HepG2 (cell line): ENCODE measurements around the gene KLHL11. TPM values are rescaled to one million over a fixed set of nuclear protein-coding genes. Genes with fewer than 3 reads are reported as not detected.

ENCODE experiments used
- ARHGAP35 ChIP-seq: sonication (generic); formaldehyde crosslinking; IDR thresholded peaks from 2 replicates; pipeline ENCODE4 v1.9.0; 2022; ENCODE audit warnings: mild to moderate bottlenecking, inconsistent platforms, moderate library complexity, missing genetic modification reagents, borderline replicate concordance
- DBP ChIP-seq: sonication (generic); formaldehyde crosslinking; IDR thresholded peaks from 2 replicates; pipeline ENCODE4 v1.4.0; 2020; ENCODE audit warnings: missing genetic modification reagents; ENCODE audit errors: not compliant biosample characterization
- ERF ChIP-seq: IDR thresholded peaks from 2 replicates; pipeline ENCODE4 v1.6.1; 2018; ENCODE audit warnings: missing biosample characterization, missing genetic modification reagents
- HES4 ChIP-seq: sonication (generic); formaldehyde crosslinking; IDR thresholded peaks from 2 replicates; pipeline ENCODE4 v1.9.0; 2021; ENCODE audit warnings: mild to moderate bottlenecking, missing genetic modification reagents, borderline replicate concordance
- JUN ChIP-seq: sonication (generic); formaldehyde crosslinking; IDR thresholded peaks from 2 replicates; pipeline ENCODE4 v1.4.0; 2020; ENCODE audit warnings: mild to moderate bottlenecking, missing genetic modification reagents
- MIXL1 ChIP-seq: IDR thresholded peaks from 2 replicates; pipeline ENCODE4 v1.6.1; 2016
- NR2F6 ChIP-seq, 2 experiments: IDR thresholded peaks; 2 replicates each; pipeline ENCODE4 v1.6.1; 2016; ENCODE audit warnings: antibody characterized with exemption in 1 of 2, mild to moderate bottlenecking in 1 of 2
- PAF1 ChIP-seq: IDR thresholded peaks from 2 replicates; pipeline ENCODE4 v1.6.1; 2016; ENCODE audit warnings: missing genetic modification reagents, missing compliant biosample characterization
- PBX3 ChIP-seq: sonication (generic); formaldehyde crosslinking; IDR thresholded peaks from 2 replicates; pipeline ENCODE4 v1.8.1; 2023; ENCODE audit warnings: missing genetic modification reagents, inconsistent platforms, borderline replicate concordance
- PHF21A ChIP-seq: sonication (generic); formaldehyde crosslinking; IDR thresholded peaks from 2 replicates; pipeline ENCODE4 v1.5.0; 2020; ENCODE audit warnings: mild to moderate bottlenecking, missing genetic modification reagents
- PRMT3 ChIP-seq: sonication (generic); formaldehyde crosslinking; IDR thresholded peaks from 2 replicates; pipeline ENCODE4 v1.8.1; 2022; ENCODE audit warnings: low read depth, mild to moderate bottlenecking, moderate library complexity, missing genetic modification reagents, borderline replicate concordance
- RARG ChIP-seq: sonication (generic); formaldehyde crosslinking; IDR thresholded peaks from 2 replicates; pipeline ENCODE4 v1.4.0; 2020; ENCODE audit warnings: low read depth, mild to moderate bottlenecking, missing genetic modification reagents
- REL ChIP-seq: sonication (generic); formaldehyde crosslinking; conservative IDR thresholded peaks from 2 replicates; pipeline ENCODE4 v1.8.0; 2022; ENCODE audit warnings: mild to moderate bottlenecking, missing genetic modification reagents, moderate library complexity
- SMYD3 ChIP-seq: sonication (generic); formaldehyde crosslinking; IDR thresholded peaks from 2 replicates; pipeline ENCODE4 v1.8.1; 2023; ENCODE audit warnings: mild to moderate bottlenecking, missing genetic modification reagents
- ZBED4 ChIP-seq: sonication (generic); formaldehyde crosslinking; IDR thresholded peaks from 2 replicates; pipeline ENCODE4 v1.4.0; 2020; ENCODE audit warnings: missing genetic modification reagents, borderline replicate concordance
- ZBTB7A ChIP-seq: sonication (generic); formaldehyde crosslinking; IDR thresholded peaks from 2 replicates; pipeline ENCODE4 v1.8.0; 2022; ENCODE audit warnings: mild to moderate bottlenecking, missing genetic modification reagents
- ZC3H13 ChIP-seq: sonication (generic); formaldehyde crosslinking; IDR thresholded peaks from 2 replicates; pipeline ENCODE4 v1.8.1; 2023; ENCODE audit warnings: mild to moderate bottlenecking, missing genetic modification reagents, moderate library complexity
- ZFP37 ChIP-seq: sonication (generic); formaldehyde crosslinking; IDR thresholded peaks from 2 replicates; pipeline ENCODE4 v1.4.0; 2020; ENCODE audit warnings: missing genetic modification reagents, borderline replicate concordance
- ZKSCAN5 ChIP-seq: sonication (generic); formaldehyde crosslinking; IDR thresholded peaks from 2 replicates; pipeline ENCODE4 v1.5.1; 2020; ENCODE audit warnings: mild to moderate bottlenecking, missing genetic modification reagents
- ZNF281 ChIP-seq: sonication (generic); formaldehyde crosslinking; IDR thresholded peaks from 2 replicates; pipeline ENCODE4 v1.4.0; 2020; ENCODE audit warnings: missing genetic modification reagents, borderline replicate concordance
- ZNF644 ChIP-seq: IDR thresholded peaks from 2 replicates; pipeline ENCODE4 v1.6.1; 2016; ENCODE audit warnings: low read depth
- polyA plus RNA-seq, 8 experiments: library from polyadenylated mRNA; depleted of rRNA in 3 of 8; stranded (reverse) in 7 of 8; unstranded in 1 of 8; fragments of >200 nt; fragmentation: Illumina TruSeq in 4 of 8; extraction: Trizol in 4 of 8; gene quantifications; 2 replicates each; pipeline versions ENCODE4 v1.2.1 to v1.2.3, GENCODE V29; 2011 to 2016; ENCODE audit warnings: low read depth in 4 of 8, missing spikeins in 1 of 8, mixed read lengths in 1 of 8; ENCODE audit not compliant: insufficient read depth in 1 of 8
- total RNA-seq, 5 experiments: library from RNA; depleted of rRNA; stranded (reverse); fragments of >200 nt; fragmentation: Illumina TruSeq; extraction: Trizol; gene quantifications; 2 replicates each; pipeline ENCODE4 v1.2.3, GENCODE V29; 2016; ENCODE audit warnings: low read depth in 1 of 5

The KLHL11 gene
- total and polyA plus RNA-seq, 2 of the 13 experiments (the other 11 are each of a cell fraction or from before 2014, with no cell fraction given) = 7.7 to 27.5 TPM

GRCh38 chr17:41810659-41811548 lies 54.3 kb downstream of the KLHL11 start (continued):
- 0 out of 2 replicates have a peak, but pooled peaks have one; percentile 28 for TF ChIP-seq ZBED4 (CRISPR knock-in tag)
- TF ChIP-seq PRMT3 (CRISPR knock-in tag) = no peak
- no peak for TF ChIP-seq ERF (CRISPR knock-in tag)
- TF ChIP-seq PBX3 = no peak
- no peak for TF ChIP-seq RARG
- TF ChIP-seq ZC3H13 (CRISPR knock-in tag) = peak; percentile 63
- no peak for TF ChIP-seq ZNF644 (CRISPR knock-in tag)
- no peak for TF ChIP-seq ARHGAP35 (CRISPR knock-in tag)
- TF ChIP-seq ZNF281 = no peak
- TF ChIP-seq ZKSCAN5 (CRISPR knock-in tag) = no peak
- no peak for TF ChIP-seq PAF1
- no peak for TF ChIP-seq DBP
- TF ChIP-seq HES4 (CRISPR knock-in tag) = no peak
- TF ChIP-seq REL (CRISPR knock-in tag) = 0 out of 2 replicates have a peak, but pooled peaks have one; percentile 24
- TF ChIP-seq JUN (CRISPR knock-in tag) = no peak
- TF ChIP-seq PHF21A (CRISPR knock-in tag) = no peak
- no peak; the same call in 1 of the 2 replicates for TF ChIP-seq ZBTB7A (CRISPR knock-in tag)
- 0 out of 2 replicates have a peak, but pooled peaks have one; percentile 1 for TF ChIP-seq MIXL1 (CRISPR knock-in tag)
- TF ChIP-seq NR2F6 (IDR thresholded peaks at IDR 0.05) = no peak
- 0 out of 2 replicates have a peak, but pooled peaks have one; percentile 3 for TF ChIP-seq NR2F6 (CRISPR knock-in tag; IDR thresholded peaks at IDR 0.05)
- TF ChIP-seq ZFP37 (CRISPR knock-in tag) = no peak
- no peak for TF ChIP-seq SMYD3 (CRISPR knock-in tag)
